Transverse colon (tissue), 4 donors: ENCODE data around the gene C12orf60. TPM values are rescaled to one million over a fixed set of nuclear protein-coding genes. Genes with fewer than 3 reads are reported as not detected.

ENCODE experiments used
- DNase-seq: peaks from one replicate; pipeline ENCODE4 v3.0.0-alpha.2; 2019
- H3K27ac ChIP-seq, 4 donors: fragments of 200-600 bp; sonication (generic); 2 replicates each; pipeline ENCODE4 v1.5.1; 2016 to 2018; ENCODE audit warnings: inconsistent platforms in 4 of 4
- H3K27me3 ChIP-seq: fragments of 200-600 bp; sonication (generic); 2 replicates; pipeline ENCODE4 v1.5.1; 2017; ENCODE audit warnings: inconsistent platforms
- H3K36me3 ChIP-seq, 4 donors: fragments of 200-600 bp; sonication (generic); 2 replicates each; pipeline ENCODE4 v1.5.1; 2017 to 2019; ENCODE audit warnings: inconsistent platforms in 4 of 4
- H3K4me1 ChIP-seq, 4 donors: fragments of 200-600 bp; sonication (generic); 2 replicates each; pipeline ENCODE4 v1.5.1; 2017 to 2020; ENCODE audit warnings: inconsistent platforms in 4 of 4
- H3K4me3 ChIP-seq, 4 donors: fragments of 200-600 bp; sonication (generic); 1 replicate in 1 of 4; 2 replicates in 3 of 4; pipeline versions ENCODE4 v1.5.1 to v1.6.1; 2017 to 2019; ENCODE audit warnings: inconsistent platforms in 4 of 4
- H3K9me3 ChIP-seq, 2 donors: fragments of 200-600 bp; sonication (generic); 2 replicates each; pipeline ENCODE4 v1.5.1; 2017 to 2019; ENCODE audit warnings: inconsistent platforms in 2 of 2
- CTCF ChIP-seq, 5 experiments: fragments of 200-600 bp in 3 of 5; fragments of 450-650 bp in 2 of 5; sonication (generic) in 3 of 5; IDR thresholded peaks; 1 replicate in 2 of 5; 2 replicates in 3 of 5; pipeline ENCODE4 v1.5.1; 2016 to 2017; ENCODE audit warnings: antibody characterized with exemption in 5 of 5, inconsistent platforms in 3 of 5, mild to moderate bottlenecking in 2 of 5, moderate library complexity in 1 of 5
- EP300 ChIP-seq: sonication (generic); formaldehyde crosslinking; IDR thresholded peaks from one replicate; pipeline ENCODE4 v1.6.1; 2017; ENCODE audit warnings: antibody characterized with exemption, low read depth
- POLR2A ChIP-seq: fragments of 450-650 bp; IDR thresholded peaks from one replicate; pipeline ENCODE4 v1.6.1; 2016; ENCODE audit warnings: antibody characterized with exemption, mild to moderate bottlenecking, moderate library complexity
- POLR2AphosphoS5 ChIP-seq, 3 donors: sonication (generic); formaldehyde crosslinking; IDR thresholded peaks; one replicate each; pipeline ENCODE4 v1.6.1; 2016; ENCODE audit warnings: antibody characterized with exemption in 3 of 3
- WGBS, 2 donors: methylation state at CpG; one replicate each; pipeline ENCODE4 v1.1.5; 2018; ENCODE audit warnings: low coverage in 1 of 2; 5-methylcytosine and 5-hydroxymethylcytosine counted together
- in situ Hi-C, 4 donors: fragments of 200-750 bp; cut with MboI; loops; one replicate each; pipeline versions ENCODE4 v1.15.0 to v1.15.1; 2017; ENCODE audit warnings: low sequenced_read_pairs in 3 of 4, low pct_ligation_motif_present in 1 of 4, low pct_unique_long_range_greater_than_20kb in 1 of 4
- intact Hi-C: fragments of 100-400 bp; cut with DNase I; formaldehyde crosslinking; loops from one replicate; pipeline ENCODE4 v1.15.1; 2023; ENCODE audit warnings: low total_unique reads
- total RNA-seq, 4 donors: library from RNA; depleted of rRNA; stranded (reverse); fragments of >200 nt; gene quantifications; one replicate each; pipeline ENCODE4 v1.1.0, GENCODE V29; 2016

Gene C12orf60
- total RNA-seq, 4 donors from 2014 or later: 0.55 to 0.95 TPM; not detected in 2

DNA sequence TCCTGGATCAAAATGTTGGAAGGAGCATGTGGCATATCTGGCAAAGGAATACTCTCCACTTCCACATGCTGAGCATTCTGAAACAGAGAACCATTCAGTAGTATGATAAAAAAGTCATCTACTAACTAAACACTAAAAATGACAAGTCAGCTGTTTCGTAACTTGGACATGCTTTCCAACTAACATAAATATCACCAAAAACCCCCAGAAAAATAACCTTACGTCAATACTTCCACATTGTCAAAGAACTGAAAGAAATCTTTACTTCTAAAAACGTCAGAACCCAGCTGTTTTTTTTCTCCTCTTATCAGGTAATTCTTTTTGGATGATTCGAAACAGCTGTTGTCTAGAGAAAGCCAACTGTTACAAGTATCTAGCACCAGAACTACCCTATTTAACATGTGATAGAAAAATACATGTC is 8.4 kb upstream of the C12orf60 start:
- no peak for DNase-seq
- Histone ChIP-seq H3K36me3 (peaks cover 0 to 75% (median 36%) of the 10 kb centered on the region in 4 donors), H3K4me3 (no peak overlapping the region), H3K27ac (no peak overlapping the region), H3K9me3 (no peaks in the 10 kb centered on the region), H3K4me1 (no peaks in the 10 kb centered on the region), H3K27me3 (no peaks in the 10 kb centered on the region)
- TF ChIP-seq EP300 (no peak), POLR2AphosphoS5 (IDR thresholded peaks at IDR 0.05) (no peak), POLR2A (no peak), CTCF (IDR thresholded peaks at IDR 0.05) (no peak)
- WGBS, 2 donors: 76 to 79% methylated on average over 4 of the region's 4 CpGs
- in situ Hi-C loops: no loop called here
- intact Hi-C loops: no loop called here

- no peaks in the 10 kb centered on the region for H3K9me3 ChIP-seq
- DNase-seq: no peak
- H3K4me1 ChIP-seq: peaks cover 11 to 30% (median 18%) of the 10 kb centered on the region in 4 donors
Observed at GRCh38 chr12:14802247-14802646, 1.2 kb upstream of the C12orf60 start.

DNA sequence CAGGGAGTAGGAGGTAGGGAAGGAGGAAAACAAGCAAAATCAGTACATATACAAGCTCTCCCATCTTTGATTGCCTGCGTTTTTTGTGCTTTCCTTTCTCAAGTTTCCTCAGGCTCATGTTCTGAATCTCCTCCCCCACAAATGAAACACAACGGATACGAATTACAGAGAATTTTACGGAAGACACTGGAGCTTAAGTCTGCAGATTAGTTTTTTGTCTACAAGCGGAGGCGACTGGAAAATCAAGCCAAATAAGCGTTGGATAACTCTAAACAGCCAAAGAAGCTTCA is 804 bp upstream of the C12orf60 start:
- no peaks in the 10 kb centered on the region for H3K27me3 ChIP-seq
- no peaks in the 10 kb centered on the region for H3K9me3 ChIP-seq
- in situ Hi-C loops: no loop called here
- H3K4me1 ChIP-seq: peaks cover 11 to 30% (median 18%) of the 10 kb centered on the region in 4 donors
- peak overlapping the region; percentile 87 to 97 (median 92) for H3K27ac ChIP-seq
- DNase-seq: no peak
- peak overlapping the region; percentile 60 to 99 (median 88) for H3K4me3 ChIP-seq
- H3K36me3 ChIP-seq: peaks cover 0 to 18% (median 7%) of the 10 kb centered on the region in 4 donors
- WGBS, 2 donors: 0% methylated on average over 6 to 7 of the region's 7 CpGs
- intact Hi-C loops: no loop called here
- TF ChIP-seq EP300 (no peak), POLR2A (no peak), POLR2AphosphoS5 (IDR thresholded peaks at IDR 0.05) (no peak), CTCF (IDR thresholded peaks at IDR 0.05) (no peak)

More at GRCh38 chr12:14802247-14802646, 1.2 kb upstream of the C12orf60 start:
- Histone ChIP-seq H3K36me3 (peaks cover 0 to 22% (median 10%) of the 10 kb centered on the region in 4 donors), H3K27ac (peak overlapping the region in 3 of 4 donors; percentile 91 to 97 (median 94)), H3K27me3 (no peaks in the 10 kb centered on the region), H3K4me3 (peak overlapping the region in 3 of 4 donors; percentile 86 to 99 (median 90))
- in situ Hi-C loops: no loop called here
- TF ChIP-seq EP300 (no peak), CTCF (IDR thresholded peaks at IDR 0.05) (no peak), POLR2A (no peak), POLR2AphosphoS5 (IDR thresholded peaks at IDR 0.05) (no peak)
- 57 to 68% methylated on average over 4 of the region's 4 CpGs for WGBS, 2 donors
- intact Hi-C loops: no loop called here

DNA sequence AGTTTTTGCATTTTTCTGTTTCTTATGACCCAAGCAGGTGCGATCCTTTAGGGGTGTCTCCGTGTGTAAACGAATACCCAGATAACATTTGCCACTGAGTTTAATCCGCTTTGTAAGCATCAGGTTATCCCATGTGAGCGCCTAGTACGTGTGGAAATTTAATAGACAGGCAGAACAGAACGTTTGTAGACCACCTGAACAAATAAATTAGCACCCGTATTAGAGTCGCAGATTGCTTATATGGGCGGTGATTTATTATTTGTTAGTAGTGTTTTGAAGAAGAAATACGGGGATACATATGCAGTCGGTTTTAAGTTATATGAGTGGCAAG is 325 bp downstream of the C12orf60 start:
- Histone ChIP-seq H3K27me3 (no peaks in the 10 kb centered on the region), H3K9me3 (no peaks in the 10 kb centered on the region), H3K4me1 (peaks cover 11 to 30% (median 18%) of the 10 kb centered on the region in 4 donors), H3K36me3 (peaks cover 0 to 8% (median 2%) of the 10 kb centered on the region in 4 donors), H3K27ac (peak overlapping the region; percentile 91 to 97 (median 92)), H3K4me3 (peak overlapping the region; percentile 52 to 99 (median 88))
- in situ Hi-C loops: no loop called here
- TF ChIP-seq POLR2AphosphoS5 (IDR thresholded peaks at IDR 0.05) (no peak), EP300 (no peak), POLR2A (no peak), CTCF (IDR thresholded peaks at IDR 0.05) (no peak)
- 0 to 1% methylated on average over 12 of the region's 12 CpGs for WGBS, 2 donors
- intact Hi-C loops: no loop called here
- no peak for DNase-seq
